ENCODE data around the gene ZDHHC14.

Gene ZDHHC14

DNA sequence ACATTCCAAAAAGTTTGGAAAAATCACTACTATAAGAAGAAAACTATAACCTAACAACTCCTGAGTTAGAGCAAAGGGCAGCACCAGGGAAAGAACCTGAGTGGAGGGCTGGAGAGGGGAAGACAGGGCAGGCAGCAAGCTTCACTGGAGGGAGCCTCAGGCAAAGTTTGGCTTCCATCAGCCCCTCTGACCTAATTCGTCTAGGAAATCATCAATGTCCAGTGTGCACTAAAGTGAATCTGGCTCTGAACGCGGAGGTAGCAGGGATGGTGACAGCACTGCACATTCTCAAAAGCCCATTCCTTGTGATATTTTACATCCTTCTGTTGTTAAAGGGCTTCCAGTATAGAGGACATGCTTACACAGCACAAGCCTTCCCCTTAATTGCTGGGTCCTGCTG, 87.1 kb downstream of the ZDHHC14 start:
- no peaks in the 10 kb centered on the region for H3K27me3 ChIP-seq (ENCODE audit: insufficient read depth, insufficient read length)
- no peak overlapping the region for H3K4me3 ChIP-seq (ENCODE audit: insufficient read length, low read depth)
- H3K9me3 ChIP-seq (ENCODE audit: insufficient read depth, low read length) = no peaks in the 10 kb centered on the region
- no peak overlapping the region for H3K9ac ChIP-seq (ENCODE audit: insufficient read length, low read depth)
- H3K36me3 ChIP-seq (ENCODE audit: insufficient read depth, insufficient read length, low read length) = no peaks in the 10 kb centered on the region
- TF ChIP-seq YY1 (IDR thresholded peaks at IDR 0.05; ENCODE audit: insufficient read depth, insufficient read length) (no peak), ZNF274 (IDR thresholded peaks at IDR 0.05; ENCODE audit: low read depth, low read length) (no peak), SUZ12 (IDR thresholded peaks at IDR 0.05; ENCODE audit: extremely low read depth, insufficient read depth, insufficient read length) (no peak)
- no peak for DNase-seq (ENCODE audit: low read depth, low spot score)
- peaks cover 3% of the 10 kb centered on the region for H3K4me1 ChIP-seq (ENCODE audit: insufficient read depth, insufficient read length)

DNA sequence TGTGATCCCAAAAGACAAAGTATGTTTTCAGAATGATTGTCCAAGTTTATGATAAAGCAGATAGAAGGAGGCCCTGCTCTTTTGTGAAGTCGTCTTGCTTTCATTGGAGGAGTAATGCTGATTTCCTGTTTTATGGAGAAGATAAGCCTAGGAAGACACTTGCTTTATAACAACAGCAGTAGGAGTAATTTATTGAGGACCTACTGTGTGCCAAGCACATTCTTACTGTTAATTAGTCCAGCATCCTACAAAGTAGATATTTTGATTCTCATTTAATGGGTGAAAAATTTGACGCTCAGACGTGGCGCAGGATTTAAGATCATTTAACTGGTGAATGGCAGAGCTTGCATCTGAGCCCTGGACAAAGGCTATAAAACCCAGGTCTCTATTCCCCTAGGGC, 87.6 kb downstream of the ZDHHC14 start:
- no peak for DNase-seq (ENCODE audit: low read depth, low spot score)
- Histone ChIP-seq H3K4me1 (ENCODE audit: insufficient read depth, insufficient read length) (peaks cover 3% of the 10 kb centered on the region), H3K27me3 (ENCODE audit: insufficient read depth, insufficient read length) (no peaks in the 10 kb centered on the region), H3K4me3 (ENCODE audit: insufficient read length, low read depth) (no peak overlapping the region), H3K9ac (ENCODE audit: insufficient read length, low read depth) (no peak overlapping the region), H3K9me3 (ENCODE audit: insufficient read depth, low read length) (no peaks in the 10 kb centered on the region), H3K36me3 (ENCODE audit: insufficient read depth, insufficient read length, low read length) (no peaks in the 10 kb centered on the region)
- TF ChIP-seq ZNF274 (IDR thresholded peaks at IDR 0.05; ENCODE audit: low read depth, low read length) = no peak
- TF ChIP-seq YY1 (IDR thresholded peaks at IDR 0.05; ENCODE audit: insufficient read depth, insufficient read length) = no peak
- TF ChIP-seq SUZ12 (IDR thresholded peaks at IDR 0.05; ENCODE audit: extremely low read depth, insufficient read depth, insufficient read length) = no peak

DNA sequence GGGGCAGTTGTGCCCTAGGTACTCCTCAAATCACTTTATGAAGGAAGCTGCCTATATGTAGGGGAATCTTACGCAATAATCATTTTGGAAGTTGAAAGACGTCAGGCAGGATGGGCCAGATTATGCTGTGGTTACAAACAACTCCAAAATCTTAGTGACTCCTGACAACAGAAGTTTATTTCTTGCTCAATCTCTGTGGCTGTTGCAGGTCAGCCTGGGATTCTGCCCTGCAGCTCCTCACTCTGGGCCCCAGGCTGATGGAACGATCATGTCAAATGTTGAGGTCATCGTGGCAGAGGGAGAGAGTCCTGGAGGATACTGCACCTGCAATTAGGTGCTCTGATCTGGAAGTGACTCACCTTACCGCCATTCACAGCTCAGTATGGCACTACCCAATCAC, 88.4 kb downstream of the ZDHHC14 start:
- H3K4me3 ChIP-seq (ENCODE audit: insufficient read length, low read depth) = no peak overlapping the region
- peaks cover 3% of the 10 kb centered on the region for H3K4me1 ChIP-seq (ENCODE audit: insufficient read depth, insufficient read length)
- no peaks in the 10 kb centered on the region for H3K9me3 ChIP-seq (ENCODE audit: insufficient read depth, low read length)
- no peak for DNase-seq (ENCODE audit: low read depth, low spot score)
- no peak for TF ChIP-seq SUZ12 (IDR thresholded peaks at IDR 0.05; ENCODE audit: extremely low read depth, insufficient read depth, insufficient read length)
- no peak for TF ChIP-seq YY1 (IDR thresholded peaks at IDR 0.05; ENCODE audit: insufficient read depth, insufficient read length)
- TF ChIP-seq ZNF274 (IDR thresholded peaks at IDR 0.05; ENCODE audit: low read depth, low read length) = no peak
- H3K9ac ChIP-seq (ENCODE audit: insufficient read length, low read depth) = no peak overlapping the region
- no peaks in the 10 kb centered on the region for H3K36me3 ChIP-seq (ENCODE audit: insufficient read depth, insufficient read length, low read length)
- H3K27me3 ChIP-seq (ENCODE audit: insufficient read depth, insufficient read length) = no peaks in the 10 kb centered on the region

DNA sequence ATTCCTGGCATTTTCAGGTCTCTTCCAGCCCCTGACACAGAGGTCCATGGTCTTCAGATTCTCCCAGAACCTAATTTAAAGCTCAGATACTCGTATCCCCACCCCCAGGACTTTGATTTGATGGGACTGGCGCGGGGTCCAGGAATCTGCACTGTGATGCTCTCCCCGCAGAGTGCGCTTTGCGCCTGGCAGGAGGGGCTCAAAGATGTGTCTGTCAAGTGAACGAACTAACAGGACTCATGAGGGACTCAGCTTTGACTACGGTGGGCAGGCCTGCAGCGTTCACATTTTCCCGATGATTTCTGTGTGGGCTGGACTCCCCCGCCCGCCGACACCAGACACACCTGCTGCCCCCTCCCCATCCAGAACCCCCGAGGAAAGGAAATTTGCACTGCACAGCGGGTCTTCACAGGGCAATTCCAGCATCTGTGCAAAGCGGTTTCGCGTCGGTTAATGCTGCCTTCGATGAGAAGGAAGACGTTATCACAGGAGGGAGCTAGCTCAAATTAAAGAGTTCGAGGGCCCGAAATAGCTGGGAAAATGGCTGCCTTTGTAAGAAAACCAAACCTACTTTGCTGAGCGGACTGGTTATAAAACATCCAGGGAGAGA, 90.2 kb downstream of the ZDHHC14 start:
- Histone ChIP-seq H3K4me3 (ENCODE audit: insufficient read length, low read depth) (no peak overlapping the region), H3K4me1 (ENCODE audit: insufficient read depth, insufficient read length) (no peaks in the 10 kb centered on the region), H3K36me3 (ENCODE audit: insufficient read depth, insufficient read length, low read length) (no peaks in the 10 kb centered on the region), H3K9me3 (ENCODE audit: insufficient read depth, low read length) (no peaks in the 10 kb centered on the region), H3K9ac (ENCODE audit: insufficient read length, low read depth) (no peak overlapping the region), H3K27me3 (ENCODE audit: insufficient read depth, insufficient read length) (no peaks in the 10 kb centered on the region)
- TF ChIP-seq SUZ12 (IDR thresholded peaks at IDR 0.05; ENCODE audit: extremely low read depth, insufficient read depth, insufficient read length) (no peak), ZNF274 (IDR thresholded peaks at IDR 0.05; ENCODE audit: low read depth, low read length) (no peak), YY1 (IDR thresholded peaks at IDR 0.05; ENCODE audit: insufficient read depth, insufficient read length) (no peak)
- no peak for DNase-seq (ENCODE audit: low read depth, low spot score)

DNA sequence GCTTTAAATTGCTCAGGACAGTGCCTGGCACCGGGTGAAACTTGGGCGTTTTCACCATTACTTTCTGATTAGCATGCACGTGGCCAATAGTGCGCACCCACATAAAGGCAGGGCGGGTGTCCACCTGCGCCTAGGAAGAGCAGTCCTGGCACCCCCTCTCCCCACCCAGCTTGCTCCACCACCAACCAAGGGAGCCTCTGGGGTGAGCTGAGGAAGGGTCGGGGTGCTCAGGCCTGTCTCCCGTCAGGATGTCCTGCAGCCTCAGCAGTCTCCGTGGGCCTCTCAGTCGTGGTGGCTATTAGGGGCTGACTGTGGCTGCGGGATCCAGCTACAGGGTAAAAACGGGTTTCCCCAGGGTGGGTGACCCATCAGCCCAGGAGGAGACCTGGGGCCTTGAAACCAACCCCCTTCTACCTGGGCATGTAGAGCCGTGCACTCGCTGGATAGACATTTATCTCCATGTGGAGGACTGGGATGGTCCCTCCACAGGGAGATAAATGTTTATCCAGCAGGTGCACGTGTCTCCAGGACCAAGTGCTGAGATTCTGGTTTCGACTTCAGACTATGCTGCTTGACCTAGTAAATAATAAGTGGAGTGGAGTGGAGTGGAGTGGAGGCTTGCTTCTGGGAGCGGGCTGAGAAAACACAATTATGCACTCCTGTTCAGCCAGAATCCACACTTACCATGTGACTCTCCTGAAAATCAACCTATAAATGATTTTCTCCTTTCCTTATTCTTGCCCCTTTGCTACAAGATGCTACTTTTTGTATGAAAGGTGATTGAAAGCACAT, 91.1 kb downstream of the ZDHHC14 start:
- Histone ChIP-seq H3K36me3 (ENCODE audit: insufficient read depth, insufficient read length, low read length) (no peaks in the 10 kb centered on the region), H3K4me1 (ENCODE audit: insufficient read depth, insufficient read length) (no peaks in the 10 kb centered on the region), H3K9ac (ENCODE audit: insufficient read length, low read depth) (no peak overlapping the region), H3K27me3 (ENCODE audit: insufficient read depth, insufficient read length) (no peaks in the 10 kb centered on the region), H3K9me3 (ENCODE audit: insufficient read depth, low read length) (no peaks in the 10 kb centered on the region), H3K4me3 (ENCODE audit: insufficient read length, low read depth) (no peak overlapping the region)
- no peak for DNase-seq (ENCODE audit: low read depth, low spot score)
- TF ChIP-seq SUZ12 (IDR thresholded peaks at IDR 0.05; ENCODE audit: extremely low read depth, insufficient read depth, insufficient read length) (no peak), ZNF274 (IDR thresholded peaks at IDR 0.05; ENCODE audit: low read depth, low read length) (no peak), YY1 (IDR thresholded peaks at IDR 0.05; ENCODE audit: insufficient read depth, insufficient read length) (no peak)

DNA sequence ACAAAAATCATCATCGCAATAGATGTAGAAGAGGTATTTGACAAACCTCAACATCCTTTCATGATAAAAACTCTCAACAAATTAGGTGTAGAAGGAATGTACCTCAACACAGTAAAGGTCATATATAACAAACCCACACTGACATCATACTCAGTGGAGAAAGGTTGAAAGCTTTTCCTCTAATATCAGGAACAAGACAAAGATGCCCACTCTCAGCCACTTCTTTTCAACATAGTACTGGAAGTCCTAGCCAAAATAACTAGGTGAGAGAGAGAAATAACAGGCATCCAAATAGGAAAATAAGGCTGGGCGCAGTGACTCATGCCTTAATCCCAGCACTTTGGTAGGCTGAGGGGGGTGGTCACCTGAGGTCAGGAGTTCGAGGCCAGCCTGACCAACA, 95.8 kb downstream of the ZDHHC14 start:
- H3K27me3 ChIP-seq (ENCODE audit: insufficient read depth, insufficient read length) = no peaks in the 10 kb centered on the region
- no peaks in the 10 kb centered on the region for H3K4me1 ChIP-seq (ENCODE audit: insufficient read depth, insufficient read length)
- H3K9me3 ChIP-seq (ENCODE audit: insufficient read depth, low read length) = no peaks in the 10 kb centered on the region
- H3K4me3 ChIP-seq (ENCODE audit: insufficient read length, low read depth) = no peak overlapping the region
- no peak for TF ChIP-seq YY1 (IDR thresholded peaks at IDR 0.05; ENCODE audit: insufficient read depth, insufficient read length)
- no peak for TF ChIP-seq SUZ12 (IDR thresholded peaks at IDR 0.05; ENCODE audit: extremely low read depth, insufficient read depth, insufficient read length)
- TF ChIP-seq ZNF274 (IDR thresholded peaks at IDR 0.05; ENCODE audit: low read depth, low read length) = no peak
- no peaks in the 10 kb centered on the region for H3K36me3 ChIP-seq (ENCODE audit: insufficient read depth, insufficient read length, low read length)
- DNase-seq (ENCODE audit: low read depth, low spot score) = no peak
- H3K9ac ChIP-seq (ENCODE audit: insufficient read length, low read depth) = no peak overlapping the region

DNA sequence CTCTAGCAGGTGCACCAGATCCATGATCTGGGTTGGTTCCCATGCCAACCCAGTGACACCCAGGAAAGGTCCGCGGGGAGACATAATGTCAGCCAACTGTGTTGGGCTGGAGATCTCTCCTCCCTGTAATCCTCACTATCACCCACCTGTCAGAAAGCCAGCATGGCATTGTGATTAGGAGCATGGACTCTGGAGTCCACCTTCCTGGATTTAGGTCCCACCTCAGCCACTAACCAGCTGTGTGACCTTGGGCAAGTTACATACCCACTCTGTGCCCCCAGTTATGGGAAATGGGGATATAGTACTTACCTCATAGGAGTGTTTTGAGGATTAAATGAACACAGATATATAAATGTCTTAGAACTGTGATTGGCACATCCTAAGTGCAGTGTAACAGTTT, 97.9 kb downstream of the ZDHHC14 start:
- no peak for TF ChIP-seq YY1 (IDR thresholded peaks at IDR 0.05; ENCODE audit: insufficient read depth, insufficient read length)
- no peak for TF ChIP-seq ZNF274 (IDR thresholded peaks at IDR 0.05; ENCODE audit: low read depth, low read length)
- TF ChIP-seq SUZ12 (IDR thresholded peaks at IDR 0.05; ENCODE audit: extremely low read depth, insufficient read depth, insufficient read length) = no peak
- DNase-seq (ENCODE audit: low read depth, low spot score) = no peak

More for the DNA sequence above, 97.9 kb downstream of the ZDHHC14 start:
- Histone ChIP-seq H3K4me1 (ENCODE audit: insufficient read depth, insufficient read length) (no peaks in the 10 kb centered on the region), H3K4me3 (ENCODE audit: insufficient read length, low read depth) (no peak overlapping the region), H3K27me3 (ENCODE audit: insufficient read depth, insufficient read length) (no peaks in the 10 kb centered on the region), H3K9me3 (ENCODE audit: insufficient read depth, low read length) (no peaks in the 10 kb centered on the region), H3K9ac (ENCODE audit: insufficient read length, low read depth) (no peak overlapping the region), H3K36me3 (ENCODE audit: insufficient read depth, insufficient read length, low read length) (no peaks in the 10 kb centered on the region)
